Measurements from ENCODE around the gene NINJ1. TPM values are rescaled to one million over a fixed set of nuclear protein-coding genes. Genes with fewer than 3 reads are reported as not detected.

The NINJ1 gene
- total and polyA plus RNA-seq, 2 of the 13 experiments (the other 11 are each of a cell fraction or from before 2014, with no cell fraction given): 81.2 to 92.1 TPM

DNA sequence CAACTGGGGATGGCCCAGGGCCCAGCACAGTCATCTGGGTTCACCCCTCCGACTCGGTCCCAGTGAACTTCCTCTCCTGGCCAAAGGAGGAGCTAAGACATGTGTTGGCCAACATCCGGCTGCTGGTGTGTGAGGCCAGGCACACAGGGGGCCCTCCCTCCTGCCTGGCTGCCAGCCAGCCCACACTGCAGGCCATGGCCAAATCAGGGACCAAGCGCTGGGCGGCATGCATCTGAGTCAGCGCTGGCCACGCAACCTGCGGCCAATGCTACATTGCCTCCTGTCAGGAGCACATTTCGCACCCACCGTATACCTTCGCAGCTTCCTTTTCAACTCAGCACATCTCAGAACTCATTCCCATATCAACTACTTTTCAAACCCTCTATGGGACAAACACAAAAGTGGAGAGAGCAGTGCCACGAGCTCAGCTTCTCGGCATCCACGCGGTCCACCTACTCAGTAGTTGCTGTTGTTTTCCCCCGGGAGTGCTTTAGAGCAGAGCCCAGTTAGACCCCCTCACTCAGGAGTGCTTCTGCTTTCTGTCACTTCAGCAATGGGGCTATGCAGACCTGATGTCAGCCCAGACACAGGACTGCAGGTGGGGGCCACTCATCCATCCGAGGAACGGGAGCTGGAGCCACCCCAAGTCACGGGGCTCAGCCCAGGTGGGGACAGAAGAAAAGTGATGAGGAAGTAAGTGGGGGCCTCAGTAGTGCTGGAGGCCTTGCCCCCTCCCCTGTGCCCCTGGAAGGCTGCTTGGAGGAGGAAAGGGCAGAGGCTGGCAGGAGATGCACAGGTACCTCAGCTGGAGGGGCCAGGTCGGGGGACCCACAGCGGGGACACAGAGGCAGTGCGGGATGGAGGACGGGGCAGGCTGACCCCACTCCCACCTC is 13.9 kb downstream of the NINJ1 start (continued):
- TF ChIP-seq ZNF839 (CRISPR knock-in tag; IDR thresholded peaks at IDR 0.05; ENCODE audit: borderline replicate concordance) (no peak), ZNF670 (CRISPR knock-in tag; IDR thresholded peaks at IDR 0.05; ENCODE audit: borderline replicate concordance) (peak; percentile 94), ATF7-NPFF (CRISPR knock-in tag; IDR thresholded peaks at IDR 0.05; ENCODE audit: low read depth) (peak; percentile 58; the same call in 1 of the 2 replicates), ZNF777 (CRISPR knock-in tag; IDR thresholded peaks at IDR 0.05) (no peak), PHF8 (CRISPR knock-in tag; IDR thresholded peaks at IDR 0.05) (peak; percentile 51; the same call in 1 of the 2 replicates), SPEN (CRISPR knock-in tag; IDR thresholded peaks at IDR 0.05; ENCODE audit: low read depth) (peak; percentile 96), SMARCC2 (IDR thresholded peaks at IDR 0.05) (no peak), TCF7L2 (IDR thresholded peaks at IDR 0.05; ENCODE audit: low read depth, low read length) (no peak), KLF11 (CRISPR knock-in tag; IDR thresholded peaks at IDR 0.05) (peak; percentile 70; the same call in 1 of the 2 replicates), GZF1 (CRISPR knock-in tag; IDR thresholded peaks at IDR 0.05) (no peak), SRY (CRISPR knock-in tag; IDR thresholded peaks at IDR 0.05) (no peak; the same call in 1 of the 2 replicates), AGO2 (optimal IDR thresholded peaks at IDR 0.05; ENCODE audit: low read depth, low read length) (peak; percentile 88), THYN1 (CRISPR knock-in tag; IDR thresholded peaks at IDR 0.05; ENCODE audit: borderline replicate concordance, low read depth) (no peak), PPARG (CRISPR knock-in tag; conservative IDR thresholded peaks at IDR 0.05) (peak; percentile 68), ZNF543 (CRISPR knock-in tag; IDR thresholded peaks at IDR 0.05) (no peak; the same call in 1 of the 2 replicates), PHB2 (IDR thresholded peaks at IDR 0.05; ENCODE audit: partially characterized antibody) (no peak), ZNF841 (CRISPR knock-in tag; IDR thresholded peaks at IDR 0.05; ENCODE audit: borderline replicate concordance) (no peak), ZNF350 (CRISPR knock-in tag; IDR thresholded peaks at IDR 0.05; ENCODE audit: borderline replicate concordance, low read depth) (peak; percentile 93; the same call in 1 of the 2 replicates), SCMH1 (CRISPR knock-in tag; IDR thresholded peaks at IDR 0.05; ENCODE audit: borderline replicate concordance) (no peak), SP1 (IDR thresholded peaks at IDR 0.05) (no peak), SP1 (CRISPR knock-in tag; IDR thresholded peaks at IDR 0.05) (peak; percentile 53), RFXANK (CRISPR knock-in tag; IDR thresholded peaks at IDR 0.05) (no peak), RARG (CRISPR knock-in tag; IDR thresholded peaks at IDR 0.05; ENCODE audit: low read depth) (no peak), HMGA1 (CRISPR knock-in tag; conservative IDR thresholded peaks at IDR 0.05) (no peak)
- TF ChIP-seq, protein P1, sequence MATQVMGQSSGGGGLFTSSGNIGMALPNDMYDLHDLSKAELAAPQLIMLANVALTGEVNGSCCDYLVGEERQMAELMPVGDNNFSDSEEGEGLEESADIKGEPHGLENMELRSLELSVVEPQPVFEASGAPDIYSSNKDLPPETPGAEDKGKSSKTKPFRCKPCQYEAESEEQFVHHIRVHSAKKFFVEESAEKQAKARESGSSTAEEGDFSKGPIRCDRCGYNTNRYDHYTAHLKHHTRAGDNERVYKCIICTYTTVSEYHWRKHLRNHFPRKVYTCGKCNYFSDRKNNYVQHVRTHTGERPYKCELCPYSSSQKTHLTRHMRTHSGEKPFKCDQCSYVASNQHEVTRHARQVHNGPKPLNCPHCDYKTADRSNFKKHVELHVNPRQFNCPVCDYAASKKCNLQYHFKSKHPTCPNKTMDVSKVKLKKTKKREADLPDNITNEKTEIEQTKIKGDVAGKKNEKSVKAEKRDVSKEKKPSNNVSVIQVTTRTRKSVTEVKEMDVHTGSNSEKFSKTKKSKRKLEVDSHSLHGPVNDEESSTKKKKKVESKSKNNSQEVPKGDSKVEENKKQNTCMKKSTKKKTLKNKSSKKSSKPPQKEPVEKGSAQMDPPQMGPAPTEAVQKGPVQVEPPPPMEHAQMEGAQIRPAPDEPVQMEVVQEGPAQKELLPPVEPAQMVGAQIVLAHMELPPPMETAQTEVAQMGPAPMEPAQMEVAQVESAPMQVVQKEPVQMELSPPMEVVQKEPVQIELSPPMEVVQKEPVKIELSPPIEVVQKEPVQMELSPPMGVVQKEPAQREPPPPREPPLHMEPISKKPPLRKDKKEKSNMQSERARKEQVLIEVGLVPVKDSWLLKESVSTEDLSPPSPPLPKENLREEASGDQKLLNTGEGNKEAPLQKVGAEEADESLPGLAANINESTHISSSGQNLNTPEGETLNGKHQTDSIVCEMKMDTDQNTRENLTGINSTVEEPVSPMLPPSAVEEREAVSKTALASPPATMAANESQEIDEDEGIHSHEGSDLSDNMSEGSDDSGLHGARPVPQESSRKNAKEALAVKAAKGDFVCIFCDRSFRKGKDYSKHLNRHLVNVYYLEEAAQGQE (IDR thresholded peaks at IDR 0.05; ENCODE audit: borderline replicate concordance in 1 of 2, low read depth in 1 of 2, low read length in 2 of 2): no peak
- TF ChIP-seq, protein P2, sequence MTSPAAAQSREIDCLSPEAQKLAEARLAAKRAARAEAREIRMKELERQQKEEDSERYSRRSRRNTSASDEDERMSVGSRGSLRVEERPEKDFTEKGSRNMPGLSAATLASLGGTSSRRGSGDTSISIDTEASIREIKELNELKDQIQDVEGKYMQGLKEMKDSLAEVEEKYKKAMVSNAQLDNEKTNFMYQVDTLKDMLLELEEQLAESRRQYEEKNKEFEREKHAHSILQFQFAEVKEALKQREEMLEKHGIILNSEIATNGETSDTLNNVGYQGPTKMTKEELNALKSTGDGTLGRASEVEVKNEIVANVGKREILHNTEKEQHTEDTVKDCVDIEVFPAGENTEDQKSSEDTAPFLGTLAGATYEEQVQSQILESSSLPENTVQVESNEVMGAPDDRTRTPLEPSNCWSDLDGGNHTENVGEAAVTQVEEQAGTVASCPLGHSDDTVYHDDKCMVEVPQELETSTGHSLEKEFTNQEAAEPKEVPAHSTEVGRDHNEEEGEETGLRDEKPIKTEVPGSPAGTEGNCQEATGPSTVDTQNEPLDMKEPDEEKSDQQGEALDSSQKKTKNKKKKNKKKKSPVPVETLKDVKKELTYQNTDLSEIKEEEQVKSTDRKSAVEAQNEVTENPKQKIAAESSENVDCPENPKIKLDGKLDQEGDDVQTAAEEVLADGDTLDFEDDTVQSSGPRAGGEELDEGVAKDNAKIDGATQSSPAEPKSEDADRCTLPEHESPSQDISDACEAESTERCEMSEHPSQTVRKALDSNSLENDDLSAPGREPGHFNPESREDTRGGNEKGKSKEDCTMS (CRISPR knock-in tag; conservative IDR thresholded peaks at IDR 0.05): no peak
